HFFc6 (cell line): ENCODE data around the gene CMTM2. TPM values are rescaled to one million over a fixed set of nuclear protein-coding genes. Genes with fewer than 3 reads are reported as not detected.

ENCODE experiments used
- DNase-seq: peaks from one replicate; pipeline ENCODE4 v3.0.0-alpha.2; 2018
- H3K27ac Mint-ChIP-seq: 2 replicates; pipeline ENCODE4 v1.8.0; 2020; ENCODE audit warnings: mild to moderate bottlenecking, mixed read lengths
- H3K27me3 Mint-ChIP-seq: 2 replicates; pipeline ENCODE4 v1.8.0; 2021; ENCODE audit warnings: mild to moderate bottlenecking, moderate library complexity, mixed read lengths; ENCODE audit not compliant: insufficient read depth
- H3K36me3 Mint-ChIP-seq: 2 replicates; pipeline ENCODE4 v1.8.0; 2021; ENCODE audit warnings: low read depth, mixed read lengths
- H3K4me1 Mint-ChIP-seq: 2 replicates; pipeline ENCODE4 v1.8.0; 2020; ENCODE audit warnings: low read depth, mixed read lengths
- H3K4me3 Mint-ChIP-seq: 2 replicates; pipeline ENCODE4 v1.8.0; 2020; ENCODE audit warnings: mild to moderate bottlenecking, moderate library complexity, mixed read lengths
- H3K9me3 Mint-ChIP-seq: 2 replicates; pipeline ENCODE4 v1.8.0; 2020; ENCODE audit warnings: mild to moderate bottlenecking, mixed read lengths
- CTCF ChIP-seq: fragments of 200-600 bp; sonication (generic); IDR thresholded peaks from 2 replicates; pipeline ENCODE4 v1.5.0; 2021; ENCODE audit warnings: antibody characterized with exemption, mild to moderate bottlenecking
- total RNA-seq, 6 experiments: library from RNA; stranded (reverse); fragmentation: NEBNext Ultra II Directional; extraction: Animal tissue kit (Norgen Biotek cat#: 25700); gene quantifications; 2 replicates in 1 of 6; 3 replicates in 5 of 6; pipeline ENCODE4 v1.2.3, GENCODE V29; 2021

Gene CMTM2
- total RNA-seq, 6 experiments from 2014 or later: not detected

GRCh38 chr16:66587881-66588600, 8.8 kb downstream of the CMTM2 start:
- Mint-ChIP-seq H3K9me3 (no peaks in the 10 kb centered on the region), H3K27me3 (peaks cover 12% of the 10 kb centered on the region), H3K4me1 (no peaks in the 10 kb centered on the region), H3K4me3 (no peak overlapping the region), H3K36me3 (no peaks in the 10 kb centered on the region), H3K27ac (no peak overlapping the region)
- no peak for TF ChIP-seq CTCF
- DNase-seq: no peak

- DNase-seq: peak; percentile 38
- Mint-ChIP-seq H3K4me3 (no peak overlapping the region), H3K36me3 (no peaks in the 10 kb centered on the region), H3K27ac (no peak overlapping the region), H3K4me1 (no peaks in the 10 kb centered on the region), H3K9me3 (0 out of 2 replicates have a peak, but pooled peaks cover 3% of the 10 kb centered on the region), H3K27me3 (peaks cover 22% of the 10 kb centered on the region)
- peak; percentile 80 for TF ChIP-seq CTCF
Observed at GRCh38 chr16:66588981-66589713, 9.9 kb downstream of the CMTM2 start.

- Mint-ChIP-seq H3K27ac (no peak overlapping the region), H3K36me3 (no peaks in the 10 kb centered on the region), H3K4me3 (no peak overlapping the region), H3K27me3 (peaks cover 28% of the 10 kb centered on the region), H3K4me1 (no peaks in the 10 kb centered on the region), H3K9me3 (0 out of 2 replicates have a peak, but pooled peaks cover 3% of the 10 kb centered on the region)
- no peak for TF ChIP-seq CTCF
- no peak for DNase-seq
Observed at GRCh38 chr16:66590322-66590721, 11.1 kb downstream of the CMTM2 start.

- TF ChIP-seq CTCF: no peak
Observed at GRCh38 chr16:66591018-66591417, 11.8 kb downstream of the CMTM2 start.

GRCh38 chr16:66592241-66592640, 13.0 kb downstream of the CMTM2 start:
- H3K4me3 Mint-ChIP-seq: no peak overlapping the region
- H3K36me3 Mint-ChIP-seq: no peaks in the 10 kb centered on the region
- H3K4me1 Mint-ChIP-seq: no peaks in the 10 kb centered on the region
- 0 out of 2 replicates have a peak, but pooled peaks cover 3% of the 10 kb centered on the region for H3K9me3 Mint-ChIP-seq
- no peak for TF ChIP-seq CTCF
- no peak for DNase-seq
- peaks cover 33% of the 10 kb centered on the region for H3K27me3 Mint-ChIP-seq
- no peak overlapping the region for H3K27ac Mint-ChIP-seq

More at GRCh38 chr16:66591018-66591417, 11.8 kb downstream of the CMTM2 start:
- H3K9me3 Mint-ChIP-seq: 0 out of 2 replicates have a peak, but pooled peaks cover 3% of the 10 kb centered on the region
- H3K4me1 Mint-ChIP-seq: no peaks in the 10 kb centered on the region
- no peaks in the 10 kb centered on the region for H3K36me3 Mint-ChIP-seq
- H3K4me3 Mint-ChIP-seq: no peak overlapping the region
- H3K27me3 Mint-ChIP-seq: peaks cover 30% of the 10 kb centered on the region
- DNase-seq: no peak
- no peak overlapping the region for H3K27ac Mint-ChIP-seq
